Body of pancreas (tissue), 4 donors: ENCODE data around the gene OR8H3. TPM values are rescaled to one million over a fixed set of nuclear protein-coding genes. Genes with fewer than 3 reads are reported as not detected.

Experiments
- ATAC-seq: fragments of 150-250 bp; one replicate; pipeline ENCODE4 v1.9.1; 2016
- DNase-seq, 4 donors: peaks; one replicate each; pipeline ENCODE4 v3.0.0-alpha.2; 2019
- H3K27ac ChIP-seq, 4 donors: fragments of 200-600 bp; sonication (generic); 1 replicate in 3 of 4; 2 replicates in 1 of 4; pipeline versions ENCODE4 v1.5.1 to v1.6.1; 2016 to 2019; ENCODE audit warnings: mild to moderate bottlenecking in 1 of 4, mixed read lengths in 1 of 4, moderate library complexity in 1 of 4
- H3K27me3 ChIP-seq, 2 donors: fragments of 200-600 bp; sonication (generic); one replicate each; pipeline ENCODE4 v1.6.0; 2016; ENCODE audit warnings: mild to moderate bottlenecking in 1 of 2
- H3K36me3 ChIP-seq, 2 donors: fragments of 200-600 bp; sonication (generic); replicated peaks in 1 of 2; 2 replicates each; pipeline ENCODE4 v1.5.1; 2016; ENCODE audit warnings: low read depth in 2 of 2; ENCODE audit not compliant: insufficient read depth in 1 of 2
- H3K4me1 ChIP-seq: fragments of 200-600 bp; sonication (generic); one replicate; pipeline ENCODE4 v1.6.0; 2016
- H3K4me3 ChIP-seq, 2 donors: fragments of 200-600 bp; sonication (generic); 1 replicate in 1 of 2; 2 replicates in 1 of 2; pipeline ENCODE4 v1.5.1; 2016 to 2019
- H3K9me3 ChIP-seq, 3 donors: fragments of 200-600 bp; sonication (generic); 1 replicate in 2 of 3; 2 replicates in 1 of 3; pipeline ENCODE4 v1.5.1; 2016
- CTCF ChIP-seq, 7 experiments: fragments of 450-650 bp in 4 of 7; fragments of 200-600 bp in 3 of 7; sonication (generic) in 3 of 7; IDR thresholded peaks; one replicate each; pipeline ENCODE4 v1.5.1; 2016 to 2019; ENCODE audit warnings: antibody characterized with exemption in 7 of 7
- POLR2A ChIP-seq, 3 donors: fragments of 450-650 bp; IDR thresholded peaks; one replicate each; pipeline ENCODE4 v1.6.1; 2016; ENCODE audit warnings: antibody characterized with exemption in 3 of 3, mild to moderate bottlenecking in 2 of 3
- WGBS, 2 donors: methylation state at CpG; one replicate each; pipeline ENCODE4 v1.1.5; 2017; 5-methylcytosine and 5-hydroxymethylcytosine counted together
- intact Hi-C: fragments of 100-400 bp; cut with DNase I; formaldehyde crosslinking; loops from one replicate; pipeline ENCODE4 v1.15.1; 2023
- small RNA-seq: library from RNA; depleted of rRNA; stranded (forward); fragments of <200 nt; gene quantifications from one replicate; pipeline ENCODE3, GENCODE V24; 2016
- total RNA-seq, 2 donors: library from RNA; depleted of rRNA; stranded (reverse); fragments of >200 nt; gene quantifications; one replicate each; pipeline ENCODE4 v1.1.0, GENCODE V29; 2016

OR8H3 gene
- total RNA-seq, 2 donors from 2014 or later: not detected

- no peak overlapping the region for H3K27ac ChIP-seq
- 56 to 61% methylated on average over 3 of the region's 3 CpGs for WGBS, 2 donors
Observed at GRCh38 chr11:56163804-56164203, 41.6 kb downstream of the OR8H3 start.

GRCh38 chr11:56172256-56172830, 50.2 kb downstream of the OR8H3 start:
- ATAC-seq (no peak), DNase-seq (no peak)
- intact Hi-C loops: no loop called here
- Histone ChIP-seq H3K4me3 (no peak overlapping the region), H3K36me3 (no peaks in the 10 kb centered on the region), H3K4me1 (no peaks in the 10 kb centered on the region), H3K9me3 (no peaks in the 10 kb centered on the region), H3K27ac (no peak overlapping the region), H3K27me3 (no peaks in the 10 kb centered on the region)
- no peak for TF ChIP-seq POLR2A (IDR thresholded peaks at IDR 0.05)
- no peak for TF ChIP-seq CTCF (IDR thresholded peaks at IDR 0.05)
- WGBS, 2 donors: 10 to 16% methylated on average over 3 of the region's 3 CpGs

More at GRCh38 chr11:56163804-56164203, 41.6 kb downstream of the OR8H3 start:
- Histone ChIP-seq H3K4me1 (no peaks in the 10 kb centered on the region), H3K4me3 (no peak overlapping the region), H3K27me3 (no peaks in the 10 kb centered on the region), H3K9me3 (no peaks in the 10 kb centered on the region), H3K36me3 (no peaks in the 10 kb centered on the region)
- intact Hi-C loops: no loop called here
- ATAC-seq (no peak), DNase-seq (no peak)
- TF ChIP-seq CTCF (IDR thresholded peaks at IDR 0.05) (no peak), POLR2A (IDR thresholded peaks at IDR 0.05) (no peak)

Small RNA genes within 50 kb of the gene (small RNA-seq; reads per million reads assigned to genes)
- gene OR8I4P: not detected

Other genes starting within 250 kb of the OR8H3 start
- gene TRIM51, start 239.1 kb upstream of the OR8H3 start, total RNA-seq: not detected
- gene OR5W2, start 207.8 kb upstream of the OR8H3 start, total RNA-seq: not detected
- not detected for gene OR5I1, start 186.0 kb upstream of the OR8H3 start, total RNA-seq
- gene OR10AG1, start 152.4 kb upstream of the OR8H3 start, total RNA-seq: not detected
- gene OR5F1, start 127.7 kb upstream of the OR8H3 start, total RNA-seq: not detected
- gene OR5AS1, start 94.7 kb upstream of the OR8H3 start, total RNA-seq: not detected
- gene OR8I2, start 29.1 kb upstream of the OR8H3 start, total RNA-seq: not detected
- gene OR8H2, start 18.7 kb upstream of the OR8H3 start, total RNA-seq: not detected
- gene OR8J3, start 17.8 kb downstream of the OR8H3 start, total RNA-seq: not detected
- gene OR8K5, start 37.9 kb downstream of the OR8H3 start, total RNA-seq: not detected
- not detected for gene OR5J2, start 54.2 kb downstream of the OR8H3 start, total RNA-seq
- gene OR5T2, start 111.9 kb downstream of the OR8H3 start, total RNA-seq: not detected
- not detected for gene OR5T3, start 129.9 kb downstream of the OR8H3 start, total RNA-seq
- not detected for gene OR5T1, start 151.8 kb downstream of the OR8H3 start, total RNA-seq
- gene OR8H1, start 169.9 kb downstream of the OR8H3 start, total RNA-seq: not detected
- not detected for gene OR8K3, start 192.8 kb downstream of the OR8H3 start, total RNA-seq
- not detected for gene OR8K1, start 223.7 kb downstream of the OR8H3 start, total RNA-seq
- gene OR8J1, start 231.9 kb downstream of the OR8H3 start, total RNA-seq: not detected